Measurements from ENCODE around the gene C2orf15.
"Not testable (repeated sequence)": the region's sequence is repeated elsewhere in the genome, so short reads cannot be mapped to it uniquely, and the experiment has no call there.

The C2orf15 gene

DNA sequence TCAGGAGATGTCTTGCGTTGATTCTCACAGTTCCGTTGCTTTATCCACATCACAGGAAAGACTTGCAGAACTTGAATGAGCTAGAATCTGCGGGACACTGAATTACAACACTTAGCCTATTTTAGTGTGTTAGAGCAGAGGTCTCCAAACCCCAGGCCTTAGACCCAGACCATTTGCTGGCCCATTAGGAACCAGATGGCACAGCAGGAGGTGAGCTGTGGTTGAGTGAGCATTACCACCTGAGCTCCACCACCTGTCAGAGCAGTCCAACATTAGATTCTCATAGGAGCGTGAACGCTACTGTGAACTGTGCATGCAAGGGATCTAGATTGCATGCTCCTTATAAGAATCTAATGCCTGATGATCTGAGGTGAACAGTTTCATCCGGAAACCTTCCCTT is 43.3 kb downstream of the C2orf15 start:
- Histone ChIP-seq H3K9ac (no peak overlapping the region), H4K20me1 (ENCODE audit: insufficient read depth) (no peaks in the 10 kb centered on the region), H3K27me3 (ENCODE audit: insufficient read depth, low read depth) (no peaks in the 10 kb centered on the region), H3K79me2 (ENCODE audit: insufficient read depth, low read depth) (peaks cover 60% of the 10 kb centered on the region), H3K4me1 (ENCODE audit: low read depth, poor library complexity, severe bottlenecking) (peaks cover 19% of the 10 kb centered on the region), H3K36me3 (ENCODE audit: insufficient read depth) (no peaks in the 10 kb centered on the region), H3K4me2 (no peak overlapping the region), H3K4me3 (IDR thresholded peaks at IDR 0.05; ENCODE audit: insufficient read depth, low read depth, low read length) (no peak overlapping the region), H3K27ac (no peak overlapping the region), H2AFZ (ENCODE audit: low read depth) (no peak overlapping the region)
- TF ChIP-seq, protein P1, sequence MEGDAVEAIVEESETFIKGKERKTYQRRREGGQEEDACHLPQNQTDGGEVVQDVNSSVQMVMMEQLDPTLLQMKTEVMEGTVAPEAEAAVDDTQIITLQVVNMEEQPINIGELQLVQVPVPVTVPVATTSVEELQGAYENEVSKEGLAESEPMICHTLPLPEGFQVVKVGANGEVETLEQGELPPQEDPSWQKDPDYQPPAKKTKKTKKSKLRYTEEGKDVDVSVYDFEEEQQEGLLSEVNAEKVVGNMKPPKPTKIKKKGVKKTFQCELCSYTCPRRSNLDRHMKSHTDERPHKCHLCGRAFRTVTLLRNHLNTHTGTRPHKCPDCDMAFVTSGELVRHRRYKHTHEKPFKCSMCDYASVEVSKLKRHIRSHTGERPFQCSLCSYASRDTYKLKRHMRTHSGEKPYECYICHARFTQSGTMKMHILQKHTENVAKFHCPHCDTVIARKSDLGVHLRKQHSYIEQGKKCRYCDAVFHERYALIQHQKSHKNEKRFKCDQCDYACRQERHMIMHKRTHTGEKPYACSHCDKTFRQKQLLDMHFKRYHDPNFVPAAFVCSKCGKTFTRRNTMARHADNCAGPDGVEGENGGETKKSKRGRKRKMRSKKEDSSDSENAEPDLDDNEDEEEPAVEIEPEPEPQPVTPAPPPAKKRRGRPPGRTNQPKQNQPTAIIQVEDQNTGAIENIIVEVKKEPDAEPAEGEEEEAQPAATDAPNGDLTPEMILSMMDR (conservative IDR thresholded peaks at IDR 0.05; ENCODE audit: low read depth, low read length), result no peak

DNA sequence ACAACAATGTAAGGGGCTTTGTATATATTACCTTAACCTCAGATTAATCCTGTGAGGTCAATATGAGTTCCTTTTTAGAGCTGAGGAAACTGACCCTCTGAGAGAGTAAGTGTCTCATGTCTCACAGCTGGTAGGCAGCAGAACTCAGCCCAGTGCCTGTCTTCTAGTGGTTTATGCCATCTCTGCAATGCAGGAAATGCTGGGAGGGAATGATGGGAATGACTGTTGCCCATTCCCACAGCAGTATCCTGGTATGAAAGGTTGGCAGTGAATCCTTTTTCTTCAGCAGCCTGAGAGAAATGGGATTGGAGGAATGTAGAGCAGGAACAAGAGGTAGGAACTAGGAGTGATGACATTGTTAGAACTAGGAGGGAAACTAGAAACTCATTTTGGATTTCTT is 45.5 kb downstream of the C2orf15 start:
- Histone ChIP-seq H3K4me3 (IDR thresholded peaks at IDR 0.05; ENCODE audit: insufficient read depth, low read depth, low read length) (no peak overlapping the region), H3K79me2 (ENCODE audit: insufficient read depth, low read depth) (peaks cover 42% of the 10 kb centered on the region), H3K36me3 (ENCODE audit: insufficient read depth) (no peaks in the 10 kb centered on the region), H3K4me1 (ENCODE audit: low read depth, poor library complexity, severe bottlenecking) (peaks cover 7% of the 10 kb centered on the region), H3K27me3 (ENCODE audit: insufficient read depth, low read depth) (no peaks in the 10 kb centered on the region), H3K4me2 (no peak overlapping the region), H3K9ac (no peak overlapping the region), H4K20me1 (ENCODE audit: insufficient read depth) (no peaks in the 10 kb centered on the region), H3K27ac (no peak overlapping the region), H2AFZ (ENCODE audit: low read depth) (no peak overlapping the region)
- TF ChIP-seq, protein P1 (conservative IDR thresholded peaks at IDR 0.05; ENCODE audit: low read depth, low read length), result no peak

GRCh38 chr2:99188357-99188756 is 46.9 kb downstream of the C2orf15 start:
- Histone ChIP-seq H3K79me2 (ENCODE audit: insufficient read depth, low read depth) (peaks cover 28% of the 10 kb centered on the region; the same call in 1 of the 2 replicates), H3K4me1 (ENCODE audit: low read depth, poor library complexity, severe bottlenecking) (no peaks in the 10 kb centered on the region), H3K27ac (no peak overlapping the region), H3K4me3 (IDR thresholded peaks at IDR 0.05; ENCODE audit: insufficient read depth, low read depth, low read length) (no peak overlapping the region), H3K36me3 (ENCODE audit: insufficient read depth) (no peaks in the 10 kb centered on the region), H3K4me2 (no peak overlapping the region), H4K20me1 (ENCODE audit: insufficient read depth) (no peaks in the 10 kb centered on the region), H3K27me3 (ENCODE audit: insufficient read depth, low read depth) (no peaks in the 10 kb centered on the region), H2AFZ (ENCODE audit: low read depth) (no peak overlapping the region), H3K9ac (no peak overlapping the region)
- TF ChIP-seq, protein P1 (conservative IDR thresholded peaks at IDR 0.05; ENCODE audit: low read depth, low read length), result no peak

DNA sequence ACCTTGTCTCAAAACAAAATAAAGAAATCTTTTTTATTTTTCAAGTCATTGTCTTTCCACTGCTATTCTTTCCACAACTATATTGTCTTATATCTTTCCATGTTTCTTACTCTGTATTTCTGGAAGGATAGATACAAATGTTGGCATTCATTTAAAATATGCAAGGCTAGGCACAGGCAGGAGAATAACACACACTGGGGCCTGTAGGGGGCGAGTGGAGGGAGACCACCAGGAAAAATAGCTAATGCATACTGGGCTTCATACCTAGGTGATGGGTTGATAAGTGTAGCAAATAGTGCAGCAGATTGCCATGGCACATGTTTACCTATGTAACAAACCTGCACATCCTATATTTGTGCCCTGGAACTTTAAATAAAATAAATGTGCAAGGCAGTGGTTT is 49.0 kb downstream of the C2orf15 start:
- TF ChIP-seq, protein P1 (conservative IDR thresholded peaks at IDR 0.05; ENCODE audit: low read depth, low read length), result 0 out of 2 replicates have a peak, but pooled peaks have one; percentile 13
- H4K20me1 ChIP-seq (ENCODE audit: insufficient read depth), result no peaks in the 10 kb centered on the region
- no peak overlapping the region for H3K9ac ChIP-seq
- H3K36me3 ChIP-seq (ENCODE audit: insufficient read depth), result 0 out of 2 replicates have a peak, but pooled peaks cover 2% of the 10 kb centered on the region
- H3K4me1 ChIP-seq (ENCODE audit: low read depth, poor library complexity, severe bottlenecking), result no peaks in the 10 kb centered on the region
- H2AFZ ChIP-seq (ENCODE audit: low read depth), result no peak overlapping the region
- H3K79me2 ChIP-seq (ENCODE audit: insufficient read depth, low read depth), result peaks cover 9% of the 10 kb centered on the region; the same call in 1 of the 2 replicates
- no peak overlapping the region for H3K4me3 ChIP-seq (IDR thresholded peaks at IDR 0.05; ENCODE audit: insufficient read depth, low read depth, low read length)
- H3K27ac ChIP-seq, result no peak overlapping the region
- no peak overlapping the region for H3K4me2 ChIP-seq
- H3K27me3 ChIP-seq (ENCODE audit: insufficient read depth, low read depth), result no peaks in the 10 kb centered on the region

DNA sequence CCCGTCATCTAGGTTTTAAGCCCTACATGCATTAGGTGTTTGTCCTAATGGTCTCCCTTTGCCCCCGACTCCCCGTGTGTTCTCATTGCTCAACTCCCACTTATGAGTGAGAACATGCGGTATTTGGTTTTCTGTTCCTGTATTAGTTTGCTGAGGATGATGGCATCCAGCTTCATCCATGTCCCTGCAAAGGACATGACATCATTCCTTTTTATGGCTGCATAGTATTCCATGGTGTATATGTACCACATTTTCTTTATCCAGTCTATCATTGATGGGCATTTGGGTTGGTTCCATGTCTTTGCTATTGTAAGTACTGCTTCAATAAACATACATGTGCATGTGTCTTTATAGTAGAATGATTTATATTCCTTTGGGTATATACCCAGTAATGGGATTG is 50.9 kb downstream of the C2orf15 start:
- H3K9ac ChIP-seq; H3K4me3 ChIP-seq (IDR thresholded peaks at IDR 0.05; ENCODE audit: insufficient read depth, low read depth, low read length); H3K4me1 ChIP-seq (ENCODE audit: low read depth, poor library complexity, severe bottlenecking); H4K20me1 ChIP-seq (ENCODE audit: insufficient read depth); H3K4me2 ChIP-seq; H3K27me3 ChIP-seq (ENCODE audit: insufficient read depth, low read depth); H2AFZ ChIP-seq (ENCODE audit: low read depth); H3K36me3 ChIP-seq (ENCODE audit: insufficient read depth); H3K79me2 ChIP-seq (ENCODE audit: insufficient read depth, low read depth); H3K27ac ChIP-seq: not testable (repeated sequence)
